Neural progenitor cell (in vitro differentiated cells): Measurements from ENCODE around the gene RLN3. TPM values are rescaled to one million over a fixed set of nuclear protein-coding genes. Genes with fewer than 3 reads are reported as not detected.
"Not testable (repeated sequence)": the region's sequence is repeated elsewhere in the genome, so short reads cannot be mapped to it uniquely, and the experiment has no call there.

Experiments
- DNase-seq: peaks from one replicate; pipeline ENCODE4 v3.0.0-alpha.2; 2016; ENCODE audit warnings: low spot score
- H2AFZ ChIP-seq: fragments of 200-600 bp; sonication (generic); replicated peaks from 2 replicates; pipeline ENCODE4 v1.6.1; 2016; ENCODE audit warnings: antibody characterized with exemption
- H3F3A ChIP-seq: fragments of 200-600 bp; sonication (generic); 2 replicates; pipeline ENCODE4 v1.6.1; 2016; ENCODE audit warnings: antibody characterized with exemption, low read depth
- H3K27ac ChIP-seq: fragments of 200-600 bp; sonication (generic); 2 replicates; pipeline ENCODE4 v1.5.1; 2016; ENCODE audit warnings: mild to moderate bottlenecking
- H3K27me3 ChIP-seq: fragments of 200-600 bp; sonication (generic); 2 replicates; pipeline ENCODE4 v1.6.1; 2016; ENCODE audit warnings: mild to moderate bottlenecking, moderate library complexity
- H3K36me3 ChIP-seq: fragments of 200-600 bp; sonication (generic); 2 replicates; pipeline ENCODE4 v1.5.1; 2016
- H3K4me1 ChIP-seq: fragments of 200-600 bp; sonication (generic); 2 replicates; pipeline ENCODE4 v1.6.1; 2016; ENCODE audit warnings: mixed run types
- H3K4me2 ChIP-seq: fragments of 200-600 bp; sonication (generic); 2 replicates; pipeline ENCODE4 v1.6.1; 2016
- H3K4me3 ChIP-seq: fragments of 200-600 bp; sonication (generic); 2 replicates; pipeline ENCODE4 v1.5.1; 2016
- H3K79me2 ChIP-seq: fragments of 200-600 bp; sonication (generic); 2 replicates; pipeline ENCODE4 v1.6.1; 2016; ENCODE audit warnings: low read depth
- H3K9ac ChIP-seq: fragments of 200-600 bp; sonication (generic); 2 replicates; pipeline ENCODE4 v1.6.1; 2016
- H3K9me3 ChIP-seq: fragments of 200-600 bp; sonication (generic); 2 replicates; pipeline ENCODE4 v1.5.1; 2016; ENCODE audit warnings: low read depth
- H4K20me1 ChIP-seq: fragments of 200-600 bp; sonication (generic); 2 replicates; pipeline ENCODE4 v1.6.1; 2016; ENCODE audit warnings: low read depth
- H3K27ac Mint-ChIP-seq: 3 replicates; pipeline ENCODE4 v1.8.0; 2021; ENCODE audit warnings: mixed read lengths
- H3K27me3 Mint-ChIP-seq: 2 replicates; pipeline ENCODE4 v1.8.0; 2022; ENCODE audit warnings: low read depth, mild to moderate bottlenecking, inconsistent platforms, moderate library complexity, mixed read lengths; ENCODE audit not compliant: insufficient read depth
- H3K36me3 Mint-ChIP-seq: 3 replicates; pipeline ENCODE4 v1.8.0; 2021; ENCODE audit warnings: mixed read lengths
- H3K4me1 Mint-ChIP-seq: 3 replicates; pipeline ENCODE4 v1.8.0; 2021; ENCODE audit warnings: mixed read lengths
- H3K4me3 Mint-ChIP-seq: 3 replicates; pipeline ENCODE4 v1.8.0; 2021; ENCODE audit warnings: mild to moderate bottlenecking, moderate library complexity, mixed read lengths
- H3K9me3 Mint-ChIP-seq: 3 replicates; pipeline ENCODE4 v1.8.0; 2020; ENCODE audit warnings: mixed read lengths
- CTCF ChIP-seq: fragments of 200-600 bp; sonication (generic); IDR thresholded peaks from 2 replicates; pipeline ENCODE4 v1.5.1; 2017; ENCODE audit warnings: antibody characterized with exemption, mild to moderate bottlenecking
- EZH2 ChIP-seq: fragments of 200-600 bp; sonication (generic); IDR thresholded peaks from 2 replicates; pipeline ENCODE4 v1.6.1; 2017; ENCODE audit warnings: antibody characterized with exemption, mild to moderate bottlenecking, moderate library complexity
- EZH2phosphoT487 ChIP-seq: fragments of 200-600 bp; sonication (generic); IDR thresholded peaks from 2 replicates; pipeline ENCODE4 v1.6.1; 2017; ENCODE audit warnings: antibody characterized with exemption
- total RNA-seq: library from RNA; depleted of rRNA; stranded (reverse); fragments of >200 nt; gene quantifications from 2 replicates; pipeline ENCODE4 v1.2.3, GENCODE V29; 2015; ENCODE audit warnings: low replicate concordance

The RLN3 gene
- total RNA-seq, 1 donor from 2014 or later, result not detected

GRCh38 chr19:14042659-14043608 lies 15.0 kb downstream of the RLN3 start:
- H2AFZ ChIP-seq, result peak overlapping the region; percentile 84
- H3K4me3 ChIP-seq, H3K9ac ChIP-seq, H3K4me2 ChIP-seq, H3K4me1 Mint-ChIP-seq, H3F3A ChIP-seq, H4K20me1 ChIP-seq, H3K4me1 ChIP-seq, H3K27me3 Mint-ChIP-seq, H3K27ac ChIP-seq, H3K27me3 ChIP-seq, H3K36me3 Mint-ChIP-seq, H3K4me3 Mint-ChIP-seq, H3K9me3 Mint-ChIP-seq, H3K9me3 ChIP-seq, H3K79me2 ChIP-seq, H3K36me3 ChIP-seq: not testable (repeated sequence)
- peak; percentile 81 for DNase-seq
- H3K27ac Mint-ChIP-seq, result peak overlapping the region; percentile 81
- peak; percentile 72 for TF ChIP-seq CTCF

GRCh38 chr19:14047866-14048265 lies 19.9 kb downstream of the RLN3 start:
- not testable (repeated sequence) for H3K36me3 Mint-ChIP-seq, H3K79me2 ChIP-seq, H3K4me1 ChIP-seq, H4K20me1 ChIP-seq, H3K27ac ChIP-seq, H3K4me1 Mint-ChIP-seq, H3K36me3 ChIP-seq, H3K9me3 ChIP-seq, H3K9me3 Mint-ChIP-seq, H2AFZ ChIP-seq, H3K27me3 Mint-ChIP-seq, H3K9ac ChIP-seq, H3F3A ChIP-seq, H3K27me3 ChIP-seq, H3K27ac Mint-ChIP-seq, H3K4me3 Mint-ChIP-seq, H3K4me3 ChIP-seq, DNase-seq, H3K4me2 ChIP-seq

- no peak overlapping the region for H2AFZ ChIP-seq
- peaks cover 9% of the 10 kb centered on the region for H3K27me3 Mint-ChIP-seq
- no peak overlapping the region for H3K4me3 ChIP-seq
- TF ChIP-seq EZH2 (no peak), EZH2phosphoT487 (no peak), CTCF (peak; percentile 73)
- H3K27ac Mint-ChIP-seq, result no peak overlapping the region
- H4K20me1 ChIP-seq, result no peaks in the 10 kb centered on the region
- H3F3A ChIP-seq, result no peaks in the 10 kb centered on the region
- H3K9me3 ChIP-seq, result no peaks in the 10 kb centered on the region
- H3K9ac ChIP-seq, result no peak overlapping the region
- no peaks in the 10 kb centered on the region for H3K27me3 ChIP-seq
- no peaks in the 10 kb centered on the region for H3K36me3 ChIP-seq
- no peak overlapping the region for H3K4me3 Mint-ChIP-seq
- DNase-seq, result peak; percentile 56
- no peak overlapping the region for H3K4me2 ChIP-seq
- no peaks in the 10 kb centered on the region for H3K4me1 ChIP-seq
- H3K79me2 ChIP-seq, result no peaks in the 10 kb centered on the region
- H3K9me3 Mint-ChIP-seq, result no peaks in the 10 kb centered on the region
- no peaks in the 10 kb centered on the region for H3K36me3 Mint-ChIP-seq
- no peak overlapping the region for H3K27ac ChIP-seq
- H3K4me1 Mint-ChIP-seq, result no peaks in the 10 kb centered on the region
Measured at GRCh38 chr19:14048443-14049153, 20.6 kb downstream of the RLN3 start.

GRCh38 chr19:14050512-14050911 lies 22.6 kb downstream of the RLN3 start:
- H4K20me1 ChIP-seq, result no peaks in the 10 kb centered on the region
- H3K9ac ChIP-seq, result no peak overlapping the region
- H3K9me3 Mint-ChIP-seq, result no peaks in the 10 kb centered on the region
- no peaks in the 10 kb centered on the region for H3K79me2 ChIP-seq
- peaks cover 16% of the 10 kb centered on the region for H3K27me3 Mint-ChIP-seq
- peaks cover 3% of the 10 kb centered on the region for H3K4me1 Mint-ChIP-seq
- DNase-seq, result no peak
- H3K36me3 ChIP-seq, result no peaks in the 10 kb centered on the region
- H3K27me3 ChIP-seq, result no peaks in the 10 kb centered on the region
- H2AFZ ChIP-seq, result no peak overlapping the region
- H3K9me3 ChIP-seq, result no peaks in the 10 kb centered on the region
- no peak overlapping the region for H3K27ac Mint-ChIP-seq
- H3K4me3 Mint-ChIP-seq, result no peak overlapping the region
- H3K27ac ChIP-seq, result no peak overlapping the region
- TF ChIP-seq CTCF, result no peak
- TF ChIP-seq EZH2phosphoT487, result no peak
- TF ChIP-seq EZH2, result no peak
- H3F3A ChIP-seq, result no peaks in the 10 kb centered on the region
- no peak overlapping the region for H3K4me3 ChIP-seq
- H3K4me2 ChIP-seq, result no peak overlapping the region
- H3K36me3 Mint-ChIP-seq, result no peaks in the 10 kb centered on the region
- H3K4me1 ChIP-seq, result no peaks in the 10 kb centered on the region

- not testable (repeated sequence) for H3K9me3 Mint-ChIP-seq, H3K36me3 Mint-ChIP-seq
Measured at GRCh38 chr19:14050961-14051360, 23.0 kb downstream of the RLN3 start.

More at GRCh38 chr19:14050961-14051360, 23.0 kb downstream of the RLN3 start:
- not testable (repeated sequence) for H3K4me1 Mint-ChIP-seq, H3K27ac ChIP-seq, H3K9ac ChIP-seq, H3K79me2 ChIP-seq, H3K4me2 ChIP-seq, H4K20me1 ChIP-seq, H3K4me3 ChIP-seq, H3K36me3 ChIP-seq, H3K27ac Mint-ChIP-seq, DNase-seq, H3K4me1 ChIP-seq, H3K9me3 ChIP-seq, H3K4me3 Mint-ChIP-seq, H3K27me3 ChIP-seq, H3F3A ChIP-seq, H2AFZ ChIP-seq
- H3K27me3 Mint-ChIP-seq, result peaks cover 18% of the 10 kb centered on the region
